ENCODE measurements around the gene DEF6.
A peak's percentile ranks its signal among the peaks of the same experiment; 100 is the strongest.

DEF6 gene

GRCh38 chr6:35297601-35298481 is at the start of gene DEF6:
Gene DEF6, plus strand, starts transcription at chr6:35297818. Its CDS starts 39 bp downstream, at chr6:35297857.
- peak; percentile 96 for DNase-seq

DNA sequence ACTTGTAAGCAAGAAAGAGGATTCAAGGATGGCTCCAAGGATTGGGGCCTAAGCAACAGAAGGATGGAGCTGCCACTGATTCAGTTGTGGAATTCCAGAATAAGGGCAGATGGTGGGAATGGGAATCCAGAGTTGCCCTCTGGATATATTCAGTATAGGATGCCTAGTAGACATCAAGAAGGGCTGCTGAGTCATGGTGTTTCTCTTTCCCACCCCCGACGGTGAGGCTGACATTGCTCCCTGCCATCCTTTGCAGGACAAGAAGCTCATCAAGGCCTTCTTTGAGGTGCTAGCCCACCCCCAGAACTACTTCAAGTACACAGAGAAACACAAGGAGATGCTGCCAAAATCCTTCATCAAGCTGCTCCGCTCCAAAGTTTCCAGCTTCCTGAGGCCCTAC is 49.3 kb upstream of the DEF6 start:
- DNase-seq = no peak

- no peak for DNase-seq
Observed at GRCh38 chr6:35248965-35249364, 48.7 kb upstream of the DEF6 start.

- DNase-seq = no peak
Observed at GRCh38 chr6:35251949-35252348, 45.7 kb upstream of the DEF6 start.

DNA sequence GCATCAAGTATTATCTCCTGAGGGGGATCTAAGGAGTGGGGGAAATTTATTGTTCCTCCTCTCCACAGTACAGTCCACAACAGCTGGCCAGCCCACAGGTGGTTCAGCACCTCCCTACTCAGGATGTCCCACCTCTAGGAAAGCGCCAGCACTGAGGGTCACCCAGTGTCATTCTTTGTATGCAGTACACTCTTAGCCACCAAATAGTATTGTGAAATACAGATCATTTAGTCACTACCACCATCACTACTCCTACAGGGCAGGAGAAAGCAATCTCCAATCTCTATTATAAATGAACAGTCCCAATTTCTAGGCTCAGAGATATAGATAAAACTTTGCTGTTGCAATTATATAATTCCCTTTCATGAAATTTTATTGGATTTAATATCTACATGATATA is 44.4 kb upstream of the DEF6 start:
- DNase-seq = no peak

GRCh38 chr6:35258336-35258735 is 39.3 kb upstream of the DEF6 start:
- DNase-seq = no peak

- DNase-seq = no peak
Observed at GRCh38 chr6:35258858-35259193, 38.8 kb upstream of the DEF6 start.

- peak; percentile 98 for DNase-seq
Observed at GRCh38 chr6:35259194-35259947, 38.2 kb upstream of the DEF6 start, which contains the start of gene ZNF76. Gene ZNF76, plus strand, starts transcription at chr6:35259735. Its CDS starts 21,417 bp downstream, at chr6:35281152.

GRCh38 chr6:35259948-35260590 is 37.5 kb upstream of the DEF6 start:
- DNase-seq = peak; percentile 92

GRCh38 chr6:35260591-35261570 is 36.7 kb upstream of the DEF6 start:
- DNase-seq = no peak

DNA sequence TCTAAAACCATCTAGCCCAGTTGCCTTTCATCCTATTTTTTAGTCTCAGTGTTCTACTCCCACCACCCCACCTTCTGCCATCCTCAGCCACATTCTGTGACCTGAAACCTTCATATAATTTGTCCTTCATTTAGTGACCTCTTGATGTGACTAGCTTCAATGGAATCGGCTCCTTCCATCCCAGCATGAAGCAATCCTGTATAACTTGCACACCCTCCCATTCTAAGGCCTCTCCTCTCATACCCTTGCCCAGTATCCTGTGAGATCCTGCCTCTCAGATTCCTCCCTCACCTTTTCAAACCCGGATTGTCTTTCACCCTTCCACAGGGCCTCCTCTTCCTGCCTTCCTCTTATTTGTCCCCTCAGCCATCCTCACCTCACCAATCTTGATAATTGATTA is 35.0 kb upstream of the DEF6 start:
- DNase-seq = no peak

- DNase-seq = no peak
Observed at GRCh38 chr6:35264550-35265274, 32.9 kb upstream of the DEF6 start.

DNA sequence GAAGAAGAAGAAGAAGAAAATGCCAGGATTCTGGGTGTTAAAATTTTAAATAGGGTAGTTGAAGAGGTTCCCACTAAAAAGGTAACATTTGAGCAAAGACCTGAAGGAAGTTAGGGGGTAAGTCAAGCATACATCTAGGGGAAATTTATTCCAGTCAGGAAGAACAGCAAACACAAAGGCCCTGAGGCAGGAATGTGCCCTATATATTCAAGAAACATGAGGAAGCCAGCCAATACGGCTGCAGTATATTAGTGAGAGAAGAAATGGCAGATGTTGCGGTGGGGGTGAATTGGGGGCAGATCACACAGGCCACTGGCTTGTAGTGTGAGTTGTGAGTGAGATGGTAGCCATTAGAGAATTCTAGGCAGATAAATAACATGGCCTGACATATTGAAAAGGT is 32.1 kb upstream of the DEF6 start:
- no peak for DNase-seq

DNA sequence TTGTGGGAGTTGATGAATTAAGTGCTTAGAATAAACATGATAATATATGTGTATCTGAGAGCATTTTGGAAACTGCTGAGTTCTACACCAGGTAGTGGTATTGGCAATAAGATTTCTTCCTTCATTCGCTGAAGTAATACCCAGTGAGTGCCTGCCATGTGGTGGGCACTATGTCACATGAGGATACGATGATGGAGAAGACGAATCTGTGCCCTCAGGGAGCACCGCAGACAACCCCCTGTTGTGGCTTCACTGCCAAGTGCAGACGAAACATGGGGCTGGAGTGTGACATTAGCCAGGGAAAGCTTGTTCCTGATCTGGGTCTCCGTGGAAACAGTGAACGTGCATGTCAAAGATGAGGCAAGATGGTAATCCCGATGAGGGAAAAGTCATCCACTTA is 30.2 kb upstream of the DEF6 start:
- DNase-seq = no peak

DNA sequence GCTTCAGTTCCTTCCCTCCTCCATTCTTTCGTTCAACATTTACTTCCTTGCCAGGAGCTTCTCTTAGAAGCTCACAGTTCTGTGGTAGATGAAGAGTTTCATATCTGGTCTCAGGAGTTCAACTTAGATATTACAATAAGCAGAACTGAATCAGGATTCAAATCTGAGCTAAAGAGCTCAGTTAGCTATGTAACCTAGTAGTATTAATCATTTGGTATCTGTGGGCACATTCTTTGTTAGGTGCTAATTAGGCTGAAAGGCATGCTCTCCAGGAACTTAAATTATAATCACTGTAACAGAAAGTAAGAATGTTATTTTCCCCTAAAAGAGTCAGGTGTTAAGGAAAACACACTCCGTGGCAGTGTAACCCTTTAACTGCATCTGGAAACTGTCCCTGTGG is 29.7 kb upstream of the DEF6 start:
- DNase-seq = no peak

DNA sequence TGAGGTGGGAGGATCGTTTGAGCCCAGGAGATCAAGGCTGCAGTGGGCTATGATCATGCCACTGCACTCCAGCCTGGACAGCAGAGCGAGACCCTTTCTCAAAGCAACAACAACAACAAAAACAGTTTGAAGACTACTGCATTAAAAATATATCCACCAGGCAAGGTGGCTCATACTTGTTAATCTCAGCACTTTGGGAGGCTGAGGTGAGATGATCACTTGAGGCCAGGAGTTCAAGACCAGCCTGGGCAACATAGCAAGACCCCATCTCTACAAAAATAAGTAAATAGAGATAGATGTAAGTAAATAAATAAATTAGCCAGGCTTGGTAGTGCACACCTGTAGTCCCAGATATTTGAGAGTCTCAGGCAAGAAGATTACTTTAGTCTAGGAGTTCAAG is 25.6 kb upstream of the DEF6 start:
- DNase-seq = no peak

GRCh38 chr6:35273822-35274559 is 23.6 kb upstream of the DEF6 start:
- no peak for DNase-seq

DNA sequence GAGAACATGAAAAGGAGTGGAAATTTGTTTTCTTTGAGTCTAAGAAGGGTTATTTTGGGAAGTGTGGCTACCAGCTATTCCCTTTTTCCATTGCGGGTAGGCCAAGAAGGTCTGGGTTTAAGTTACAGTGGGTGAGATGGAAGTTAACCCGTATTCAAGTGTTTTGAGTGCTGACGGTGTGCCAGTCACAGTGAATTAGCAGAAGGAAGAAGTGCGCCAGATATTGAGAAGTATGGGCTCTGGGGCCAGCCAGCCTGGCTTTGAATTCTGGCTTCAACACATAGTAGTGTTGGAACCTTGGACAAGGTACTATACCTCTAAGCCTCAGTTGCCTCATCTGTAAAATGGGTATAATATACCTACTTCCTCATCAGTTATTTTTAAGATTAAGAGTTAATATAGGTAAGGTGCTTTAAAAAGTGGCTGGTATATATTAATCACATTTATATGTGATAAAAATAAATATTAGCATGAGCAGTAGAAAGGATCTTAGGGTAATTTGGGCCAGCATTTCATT is 21.8 kb upstream of the DEF6 start:
- no peak for DNase-seq

GRCh38 chr6:35278708-35279107 is 18.9 kb upstream of the DEF6 start:
- no peak for DNase-seq

GRCh38 chr6:35280903-35281302 is 16.7 kb upstream of the DEF6 start:
- DNase-seq = no peak

- DNase-seq = no peak
Observed at GRCh38 chr6:35282472-35282871, 15.1 kb upstream of the DEF6 start.
